Stimulated activated naive B cell treated with anti-CD40 and anti-IgM and Interleukin-4, amounts not matched to agents 10 μg/mL and 1 μg/mL and 100 μg/mL, for 72 hours (primary cell): ENCODE measurements around the gene OR6V1.
A peak's percentile ranks its signal among the peaks of the same experiment; 100 is the strongest.
"Not testable (repeated sequence)": the region's sequence is repeated elsewhere in the genome, so short reads cannot be mapped to it uniquely, and the experiment has no call there.

Source experiments
- ATAC-seq, 2 donors: fragments of 150-1000 bp; cut with Tn5 transposase; replicated peaks; 2 replicates each; pipeline ENCODE4 v1.10.0; 2021; ENCODE audit warnings: moderate library complexity in 1 of 2
- DNase-seq: peaks from one replicate; pipeline ENCODE4 v3.0.0; 2021
- H3K27ac Mint-ChIP-seq: one replicate; pipeline ENCODE4 v1.8.0; 2022; ENCODE audit warnings: mild to moderate bottlenecking, mixed read lengths
- H3K27me3 Mint-ChIP-seq, 2 donors: one replicate each; pipeline ENCODE4 v1.8.0; 2022; ENCODE audit warnings: mixed read lengths in 2 of 2
- H3K36me3 Mint-ChIP-seq, 2 donors: one replicate each; pipeline ENCODE4 v1.8.0; 2022; ENCODE audit warnings: mixed read lengths in 2 of 2, mild to moderate bottlenecking in 1 of 2
- H3K4me1 Mint-ChIP-seq, 2 donors: one replicate each; pipeline ENCODE4 v1.8.0; 2022; ENCODE audit warnings: mixed read lengths in 2 of 2, mild to moderate bottlenecking in 1 of 2
- H3K4me3 Mint-ChIP-seq, 2 donors: one replicate each; pipeline ENCODE4 v1.8.0; 2022; ENCODE audit warnings: mild to moderate bottlenecking in 2 of 2, mixed read lengths in 2 of 2, moderate library complexity in 1 of 2
- H3K9me3 Mint-ChIP-seq, 2 donors: one replicate each; pipeline ENCODE4 v1.8.0; 2022; ENCODE audit warnings: mixed read lengths in 2 of 2, mild to moderate bottlenecking in 1 of 2

The OR6V1 gene

DNA sequence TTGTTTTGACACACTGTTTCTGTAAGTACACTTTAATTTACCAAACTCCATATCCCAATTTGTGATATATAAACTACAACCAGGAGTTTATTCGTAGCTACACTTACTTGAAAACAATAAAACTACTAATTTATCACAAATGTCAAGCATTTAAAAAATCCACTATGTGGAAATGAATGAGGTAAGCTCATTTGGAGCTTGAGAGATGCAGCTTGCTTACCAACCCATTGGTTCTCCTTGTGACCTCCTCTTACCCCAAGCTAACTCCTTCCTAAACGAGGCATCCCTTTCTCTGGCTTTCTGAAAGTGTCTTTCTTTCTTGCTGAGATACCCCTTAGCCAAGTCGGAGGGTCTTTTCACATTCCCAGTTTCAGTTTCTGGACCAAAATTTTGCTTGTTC, 2.5 kb downstream of the OR6V1 start:
- H3K9me3 Mint-ChIP-seq = no peaks in the 10 kb centered on the region
- DNase-seq (no peak), ATAC-seq (no peak)
- no peak overlapping the region for H3K4me3 Mint-ChIP-seq
- no peak overlapping the region for H3K27ac Mint-ChIP-seq
- peaks cover 21 to 45% of the 10 kb centered on the region in 2 donors for H3K4me1 Mint-ChIP-seq
- H3K27me3 Mint-ChIP-seq = no peaks in the 10 kb centered on the region
- H3K36me3 Mint-ChIP-seq = no peaks in the 10 kb centered on the region

DNA sequence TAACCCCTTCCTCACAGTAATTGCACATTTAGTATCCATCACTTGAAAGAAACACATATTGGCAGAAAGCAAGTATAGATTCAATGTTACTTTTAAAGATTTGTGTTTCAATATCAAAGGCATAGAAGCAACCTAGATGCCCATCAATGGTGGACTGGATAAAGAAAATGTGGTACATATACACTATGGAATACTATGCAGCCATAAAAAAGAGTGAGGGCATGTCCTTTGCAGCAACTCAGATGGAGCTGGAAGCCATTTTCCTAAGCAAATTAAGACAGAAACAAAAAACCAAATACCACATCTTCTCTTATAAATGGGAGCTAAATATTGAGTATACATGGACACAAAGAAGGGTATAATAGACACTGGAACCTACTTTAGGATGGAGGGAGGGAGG, 3.6 kb downstream of the OR6V1 start:
- DNase-seq = no peak
- no peak overlapping the region for H3K4me3 Mint-ChIP-seq
- no peaks in the 10 kb centered on the region for H3K9me3 Mint-ChIP-seq
- no peak for ATAC-seq
- H3K27me3 Mint-ChIP-seq = no peaks in the 10 kb centered on the region
- H3K27ac Mint-ChIP-seq = no peak overlapping the region
- no peaks in the 10 kb centered on the region for H3K36me3 Mint-ChIP-seq
- peaks cover 18 to 41% of the 10 kb centered on the region in 2 donors for H3K4me1 Mint-ChIP-seq

DNA sequence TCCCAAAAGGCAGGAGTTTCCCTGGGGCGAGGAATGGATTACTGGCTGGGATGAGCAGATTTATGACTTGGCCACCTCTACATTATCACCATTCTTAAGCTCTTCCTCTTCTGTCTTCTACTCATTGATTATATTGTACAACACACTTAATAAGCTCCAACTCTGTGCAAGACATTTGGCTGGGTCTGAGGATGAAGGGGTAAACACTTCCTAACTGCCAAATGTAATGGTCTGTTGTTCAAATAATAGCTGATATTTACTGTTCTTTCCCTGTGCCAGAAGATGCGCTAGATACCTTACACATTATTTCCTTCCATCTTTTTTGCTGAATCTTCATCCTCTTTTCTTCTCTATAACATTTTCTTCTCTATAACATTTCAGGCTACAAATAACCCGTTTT, 11.6 kb downstream of the OR6V1 start:
- ATAC-seq (no peak), DNase-seq (no peak)
- Mint-ChIP-seq H3K36me3 (peaks cover 4 to 6% of the 10 kb centered on the region in 2 donors), H3K27me3 (no peaks in the 10 kb centered on the region), H3K9me3 (peaks cover 9% of the 10 kb centered on the region in 2 donors), H3K4me1 (peaks cover 20 to 21% of the 10 kb centered on the region in 2 donors), H3K4me3 (no peak overlapping the region), H3K27ac (no peak overlapping the region)

DNA sequence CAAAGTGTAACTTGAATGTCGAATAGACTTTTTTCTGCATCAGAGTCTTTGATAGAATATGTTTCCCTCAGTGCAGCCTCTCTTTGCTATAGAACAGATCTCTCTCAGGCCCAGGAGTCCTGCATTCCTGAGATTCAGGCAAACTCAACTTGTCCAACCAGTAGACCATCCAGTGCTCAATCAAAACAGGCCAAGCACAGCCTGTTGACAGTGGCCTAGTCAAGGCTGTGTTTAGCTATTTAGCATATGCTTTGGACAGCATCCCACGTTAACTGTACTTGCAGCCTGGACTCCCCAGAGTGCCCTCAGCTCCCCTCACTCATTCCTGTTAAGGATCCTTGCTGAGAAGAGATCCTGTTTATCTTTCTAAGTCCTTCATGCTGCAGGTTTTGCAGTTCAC, 16.3 kb downstream of the OR6V1 start:
- no peak for DNase-seq
- H3K4me3 Mint-ChIP-seq = no peak overlapping the region
- no peak overlapping the region for H3K27ac Mint-ChIP-seq
- peaks cover 7 to 24% of the 10 kb centered on the region in 2 donors for H3K4me1 Mint-ChIP-seq
- peaks cover 0 to 4% of the 10 kb centered on the region in 2 donors for H3K36me3 Mint-ChIP-seq
- no peaks in the 10 kb centered on the region for H3K27me3 Mint-ChIP-seq
- peaks cover 4 to 6% of the 10 kb centered on the region in 2 donors for H3K9me3 Mint-ChIP-seq
- no peak for ATAC-seq

DNA sequence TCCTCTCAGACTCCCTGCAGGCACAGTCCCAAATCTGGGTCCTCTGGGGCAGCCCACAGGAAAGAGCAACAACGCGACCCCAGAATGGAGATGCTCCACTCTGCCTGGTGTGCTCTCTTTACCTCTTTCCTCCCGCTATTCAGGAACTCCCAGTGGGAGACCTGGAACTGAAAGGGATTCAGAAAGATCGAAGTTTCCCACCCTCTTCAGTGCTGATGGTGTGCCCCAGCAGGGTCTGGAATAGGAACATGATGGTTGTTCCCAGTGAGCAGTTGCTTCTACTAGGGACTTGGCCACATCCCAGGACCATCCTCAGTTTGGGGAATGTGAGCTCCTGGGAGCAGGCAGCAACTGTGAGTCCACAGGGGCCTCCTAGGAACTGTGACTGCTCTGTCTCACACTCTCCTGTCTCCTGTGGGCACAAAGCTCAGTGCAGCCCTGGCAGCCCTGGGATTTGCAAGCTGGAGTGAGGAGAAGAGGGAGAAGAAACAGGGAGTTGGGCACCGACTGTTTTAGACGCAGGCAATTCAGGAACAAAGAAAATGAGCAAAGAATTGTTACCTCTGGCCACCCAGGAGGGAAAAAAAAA, 17.9 kb downstream of the OR6V1 start:
- no peaks in the 10 kb centered on the region for H3K27me3 Mint-ChIP-seq
- peaks cover 7 to 32% of the 10 kb centered on the region in 2 donors for H3K4me1 Mint-ChIP-seq
- no peak for DNase-seq
- peaks cover 0 to 4% of the 10 kb centered on the region in 2 donors for H3K36me3 Mint-ChIP-seq
- no peak for ATAC-seq
- H3K9me3 Mint-ChIP-seq = peaks cover 0 to 4% of the 10 kb centered on the region in 2 donors
- no peak overlapping the region for H3K27ac Mint-ChIP-seq
- H3K4me3 Mint-ChIP-seq = no peak overlapping the region

DNA sequence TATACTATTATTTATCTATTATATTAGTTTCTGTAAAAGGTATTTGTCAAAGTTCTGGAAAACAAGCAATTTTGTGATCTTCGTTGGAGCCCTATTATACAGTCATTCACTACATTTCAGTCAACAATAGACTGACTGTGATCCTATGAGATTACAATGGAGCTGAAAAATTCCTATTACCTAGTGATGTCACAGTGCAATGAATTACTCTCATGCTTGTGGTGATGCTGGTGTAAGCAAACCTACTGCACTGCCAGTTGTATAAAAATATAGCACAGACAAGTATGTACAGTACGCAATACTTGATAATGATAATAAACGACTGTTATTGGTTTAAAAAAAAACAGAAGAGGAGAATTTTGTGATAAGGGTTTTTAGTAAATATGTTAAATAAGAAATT, 21.4 kb downstream of the OR6V1 start:
- no peaks in the 10 kb centered on the region for H3K27me3 Mint-ChIP-seq

DNA sequence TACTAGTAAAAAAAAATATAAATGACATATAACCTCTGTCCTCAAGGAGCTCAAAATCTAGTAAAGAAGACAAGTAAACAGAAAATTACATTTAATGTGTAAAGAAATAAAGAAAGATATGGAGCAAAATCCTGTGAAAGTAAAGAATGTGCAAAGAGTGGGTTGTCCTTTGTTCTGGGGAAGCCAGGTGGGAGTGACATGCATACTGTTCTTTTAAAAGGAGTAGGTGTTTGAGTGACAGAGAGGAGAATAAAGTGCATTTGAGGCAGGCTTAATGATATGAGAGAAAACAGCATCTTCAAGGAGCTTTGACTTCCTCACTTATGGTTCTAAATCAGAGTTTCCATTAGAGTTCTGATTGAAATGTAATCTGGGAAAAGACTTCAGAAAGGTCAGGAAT, 22.0 kb downstream of the OR6V1 start:
- DNase-seq = no peak
- Mint-ChIP-seq H3K27ac (no peak overlapping the region), H3K36me3 (peaks cover 5 to 17% of the 10 kb centered on the region in 2 donors), H3K27me3 (no peaks in the 10 kb centered on the region), H3K4me1 (peaks cover 15 to 50% of the 10 kb centered on the region in 2 donors), H3K9me3 (peaks cover 5 to 7% of the 10 kb centered on the region in 2 donors), H3K4me3 (no peak overlapping the region)
- no peak for ATAC-seq

More for the DNA sequence above, 21.4 kb downstream of the OR6V1 start:
- Mint-ChIP-seq H3K4me3 (no peak overlapping the region), H3K36me3 (peaks cover 3 to 11% of the 10 kb centered on the region in 2 donors), H3K9me3 (peaks cover under 1 to 4% of the 10 kb centered on the region in 2 donors), H3K4me1 (peaks cover 18 to 55% of the 10 kb centered on the region in 2 donors), H3K27ac (no peak overlapping the region)
- no peak for ATAC-seq
- DNase-seq = no peak

DNA sequence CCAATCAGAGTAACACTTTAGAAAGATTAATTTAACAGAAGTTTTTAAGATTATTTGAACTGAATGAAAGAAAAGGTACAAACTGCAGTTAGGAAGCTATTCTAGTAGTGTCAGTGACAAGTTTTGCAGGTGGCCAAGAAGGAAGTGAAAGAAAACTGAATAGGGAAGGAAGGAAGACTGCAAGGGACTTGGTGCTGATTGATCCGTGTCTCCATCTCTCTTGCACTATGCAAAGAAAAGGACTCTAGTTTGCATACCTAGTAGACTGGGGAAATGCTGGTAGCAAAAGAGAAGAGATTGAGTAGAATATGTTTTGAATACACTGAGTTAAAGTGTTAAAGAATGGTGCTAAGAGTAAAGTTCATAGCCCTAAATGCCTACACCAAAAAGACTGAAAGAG, 33.0 kb downstream of the OR6V1 start:
- DNase-seq (peak; percentile 31), ATAC-seq (peak; percentile 100)
- Mint-ChIP-seq H3K4me3 (peak overlapping the region; percentile 30 to 60), H3K36me3 (peaks cover 18 to 30% of the 10 kb centered on the region in 2 donors), H3K4me1 (peaks cover 25 to 63% of the 10 kb centered on the region in 2 donors), H3K27ac (peak overlapping the region; percentile 38), H3K9me3 (peaks cover 28 to 40% of the 10 kb centered on the region in 2 donors), H3K27me3 (no peaks in the 10 kb centered on the region)

DNA sequence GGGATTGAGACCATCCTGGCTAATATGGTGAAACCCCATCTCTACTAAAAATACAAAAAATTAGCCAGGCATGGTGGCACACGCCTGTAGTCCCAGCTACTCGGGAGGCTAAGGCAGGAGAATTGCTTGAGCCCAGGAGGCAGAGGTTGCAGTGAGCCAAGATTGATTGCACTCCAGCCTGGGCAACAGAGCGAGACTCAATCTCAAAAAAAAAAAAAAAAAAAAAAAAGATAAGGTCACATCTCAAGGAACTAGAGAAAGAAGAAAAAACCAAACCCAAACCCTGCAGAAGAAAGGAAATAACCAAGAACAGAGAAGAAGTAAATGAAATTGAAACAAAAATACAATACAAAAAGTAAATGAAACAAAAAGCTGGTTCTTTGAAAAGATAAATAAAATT, 33.5 kb downstream of the OR6V1 start:
- Mint-ChIP-seq H3K4me1 (peaks cover 25 to 63% of the 10 kb centered on the region in 2 donors), H3K9me3 (peaks cover 28 to 40% of the 10 kb centered on the region in 2 donors), H3K36me3 (peaks cover 19 to 30% of the 10 kb centered on the region in 2 donors), H3K4me3 (peak overlapping the region; percentile 30 to 60)
- not testable (repeated sequence) for H3K27me3 Mint-ChIP-seq, H3K27ac Mint-ChIP-seq, DNase-seq
- ATAC-seq = peak; percentile 46 to 54

DNA sequence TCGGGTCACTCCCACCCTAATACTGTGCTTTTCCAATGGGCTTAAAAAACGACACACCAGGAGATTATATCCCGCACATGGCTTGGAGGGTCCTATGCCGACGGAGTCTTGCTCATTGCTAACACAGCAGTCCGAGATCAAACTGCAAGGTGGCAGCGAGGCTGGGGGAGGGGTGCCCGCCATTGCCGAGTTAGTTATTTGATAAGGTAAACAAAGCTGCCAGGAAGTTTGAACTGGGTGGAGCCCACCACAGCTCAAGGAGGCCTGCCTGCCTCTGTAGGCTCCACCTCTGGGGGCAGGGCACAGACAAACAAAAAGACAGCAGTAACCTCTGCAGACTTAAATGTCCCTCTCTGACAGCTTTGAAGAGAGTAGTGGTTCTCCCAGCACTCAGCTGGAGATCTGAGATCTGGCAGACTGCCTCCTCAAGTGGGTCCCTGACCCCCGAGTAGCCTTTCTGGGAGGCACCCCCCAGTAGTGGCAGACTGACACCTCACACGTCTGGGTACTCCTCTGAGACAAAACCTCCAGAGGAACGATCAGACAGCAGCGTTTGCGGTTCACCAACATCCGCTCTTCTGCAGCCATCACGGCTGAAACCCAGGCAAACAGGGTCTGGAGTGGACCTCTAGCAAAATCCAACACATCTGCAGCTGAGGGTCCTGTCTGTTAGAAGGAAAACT, 36.5 kb downstream of the OR6V1 start:
- not testable (repeated sequence) for H3K4me3 Mint-ChIP-seq, H3K27me3 Mint-ChIP-seq, DNase-seq, H3K27ac Mint-ChIP-seq, ATAC-seq
- Mint-ChIP-seq H3K9me3 (peaks cover 9 to 30% of the 10 kb centered on the region in 2 donors), H3K36me3 (peaks cover 12 to 29% of the 10 kb centered on the region in 2 donors), H3K4me1 (peaks cover 23 to 52% of the 10 kb centered on the region in 2 donors)

DNA sequence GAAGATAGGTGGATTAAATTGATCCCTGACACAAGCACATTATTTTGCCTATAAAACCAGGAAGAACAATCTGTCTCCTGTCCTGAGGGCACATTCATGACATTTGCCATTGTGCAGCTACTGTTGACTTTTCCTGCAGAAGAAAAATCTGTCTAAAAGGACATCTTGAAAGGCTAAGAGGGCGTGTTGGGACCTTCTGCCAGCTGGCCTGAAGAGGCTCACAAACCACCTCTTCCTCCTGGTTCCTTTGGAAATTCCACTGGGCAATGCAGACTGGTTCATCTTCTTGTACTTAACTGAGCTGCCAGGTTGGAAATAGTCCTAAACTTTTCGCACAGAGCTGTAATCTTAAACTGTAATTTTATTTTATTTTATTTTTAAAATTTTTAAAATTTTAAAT, 44.0 kb downstream of the OR6V1 start:
- Mint-ChIP-seq H3K27ac (no peak overlapping the region), H3K27me3 (no peaks in the 10 kb centered on the region), H3K36me3 (peaks cover 8 to 11% of the 10 kb centered on the region in 2 donors), H3K9me3 (peaks cover 13 to 26% of the 10 kb centered on the region in 2 donors), H3K4me1 (peaks cover under 1 to 4% of the 10 kb centered on the region in 2 donors), H3K4me3 (no peak overlapping the region)
- no peak for DNase-seq
- ATAC-seq = no peak

DNA sequence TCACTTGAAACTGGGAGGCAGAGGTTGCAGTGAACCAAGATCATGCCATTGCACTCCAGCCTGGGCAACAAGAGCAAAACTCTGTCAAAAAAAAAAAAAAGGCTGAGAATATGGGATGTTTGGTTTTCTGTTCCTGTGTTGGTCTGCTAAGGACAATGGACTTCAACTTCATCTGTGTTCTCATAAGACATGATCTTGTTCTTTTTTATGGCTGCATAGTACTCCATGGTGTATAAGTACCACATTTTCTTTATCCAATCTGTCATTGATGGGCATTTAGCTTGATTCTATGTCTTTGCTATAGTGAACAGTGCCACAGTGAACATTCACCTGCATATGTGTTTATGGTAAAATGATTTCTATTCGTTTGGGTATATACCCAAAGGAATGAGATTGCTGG, 47.4 kb downstream of the OR6V1 start:
- not testable (repeated sequence) for H3K27ac Mint-ChIP-seq, H3K4me1 Mint-ChIP-seq

More for the DNA sequence above, 47.4 kb downstream of the OR6V1 start:
- H3K4me3 Mint-ChIP-seq, DNase-seq, H3K27me3 Mint-ChIP-seq, H3K36me3 Mint-ChIP-seq, ATAC-seq: not testable (repeated sequence)
- peaks cover 13 to 28% of the 10 kb centered on the region in 2 donors for H3K9me3 Mint-ChIP-seq
